CD14-positive monocyte (primary cell): ENCODE measurements around the gene FGA. TPM values are rescaled to one million over a fixed set of nuclear protein-coding genes. Genes with fewer than 3 reads are reported as not detected.

Experiments used
- DNase-seq, 3 donors: peaks; one replicate each; pipeline ENCODE4 v3.0.0-alpha.2; 2011 to 2022
- H2AFZ ChIP-seq: 2 replicates; pipeline ENCODE4 v1.6.0; 2012; ENCODE audit warnings: mild to moderate bottlenecking, low read depth, low read length, inconsistent platforms; ENCODE audit not compliant: insufficient read depth, poor library complexity, severe bottlenecking
- H3K27ac ChIP-seq, 2 donors: 1 replicate in 1 of 2; 2 replicates in 1 of 2; pipeline ENCODE4 v1.5.1; 2012 to 2013; ENCODE audit warnings: low read length in 2 of 2, control low read depth in 1 of 2, inconsistent platforms in 1 of 2, low read depth in 1 of 2, mild to moderate bottlenecking in 1 of 2
- H3K27me3 ChIP-seq, 2 donors: one replicate each; pipeline versions ENCODE4 v1.6.0 to v1.6.1; 2011 to 2013; ENCODE audit warnings: low read length in 2 of 2; ENCODE audit not compliant: control insufficient read depth in 2 of 2, insufficient read depth in 2 of 2
- H3K36me3 ChIP-seq, 2 donors: replicated peaks in 1 of 2; 1 replicate in 1 of 2; 2 replicates in 1 of 2; pipeline versions ENCODE4 v1.5.1 to v1.6.1; 2012 to 2013; ENCODE audit warnings: low read length in 2 of 2, control low read depth in 1 of 2, inconsistent platforms in 1 of 2, mild to moderate bottlenecking in 1 of 2; ENCODE audit not compliant: insufficient read depth in 2 of 2, control insufficient read depth in 1 of 2
- H3K4me1 ChIP-seq, 2 donors: 1 replicate in 1 of 2; 2 replicates in 1 of 2; pipeline versions ENCODE4 v1.5.1 to v1.6.1; 2012 to 2013; ENCODE audit warnings: low read length in 2 of 2, control low read depth in 1 of 2, inconsistent platforms in 1 of 2, mild to moderate bottlenecking in 1 of 2, moderate library complexity in 1 of 2; ENCODE audit not compliant: insufficient read depth in 2 of 2, control insufficient read depth in 1 of 2
- H3K4me2 ChIP-seq: replicated peaks from 2 replicates; pipeline ENCODE3; 2012; ENCODE audit warnings: low read length, moderate library complexity, mild to moderate bottlenecking; ENCODE audit not compliant: poor library complexity, severe bottlenecking; ENCODE audit errors: extremely low read depth
- H3K4me3 ChIP-seq, 3 experiments: fragments of 200-600 bp in 1 of 3; sonication (generic) in 1 of 3; replicated peaks in 1 of 3; 1 replicate in 2 of 3; 2 replicates in 1 of 3; pipeline ENCODE4 v1.5.1; 2011 to 2013; ENCODE audit warnings: low read length in 3 of 3, mild to moderate bottlenecking in 3 of 3, control low read depth in 2 of 3, low read depth in 2 of 3, inconsistent platforms in 1 of 3, moderate library complexity in 1 of 3
- H3K79me2 ChIP-seq: 2 replicates; pipeline ENCODE4 v1.6.0; 2012; ENCODE audit warnings: mild to moderate bottlenecking, control low read depth, inconsistent platforms, low read length, moderate library complexity; ENCODE audit not compliant: insufficient read depth
- H3K9ac ChIP-seq: 2 replicates; pipeline ENCODE4 v1.6.0; 2017; ENCODE audit warnings: low read length, mild to moderate bottlenecking; ENCODE audit not compliant: insufficient read depth, poor library complexity, severe bottlenecking
- H3K9me3 ChIP-seq, 2 donors: replicated peaks in 1 of 2; 1 replicate in 1 of 2; 2 replicates in 1 of 2; pipeline versions ENCODE4 v1.5.1 to v1.6.1; 2012 to 2013; ENCODE audit warnings: low read length in 2 of 2, control low read depth in 1 of 2; ENCODE audit not compliant: control insufficient read depth in 1 of 2, insufficient read depth in 1 of 2
- H4K20me1 ChIP-seq: 2 replicates; pipeline ENCODE4 v1.6.0; 2012; ENCODE audit warnings: mild to moderate bottlenecking, low read length, control low read depth, moderate library complexity; ENCODE audit not compliant: insufficient read depth
- H3K27ac Mint-ChIP-seq, 7 donors: one replicate each; pipeline ENCODE4 v1.8.0; 2020; ENCODE audit warnings: mild to moderate bottlenecking in 7 of 7, mixed read lengths in 7 of 7, moderate library complexity in 6 of 7, inconsistent platforms in 2 of 7
- H3K27me3 Mint-ChIP-seq, 3 donors: one replicate each; pipeline ENCODE4 v1.8.0; 2021 to 2022; ENCODE audit warnings: low read depth in 3 of 3, mild to moderate bottlenecking in 3 of 3, mixed read lengths in 3 of 3, moderate library complexity in 3 of 3, inconsistent platforms in 1 of 3
- H3K36me3 Mint-ChIP-seq, 2 donors: one replicate each; pipeline ENCODE4 v1.8.0; 2020; ENCODE audit warnings: mixed read lengths in 2 of 2, inconsistent platforms in 1 of 2, mild to moderate bottlenecking in 1 of 2
- H3K4me1 Mint-ChIP-seq: one replicate; pipeline ENCODE4 v1.8.0; 2020; ENCODE audit warnings: mild to moderate bottlenecking, mixed read lengths
- H3K4me3 Mint-ChIP-seq, 2 donors: one replicate each; pipeline ENCODE4 v1.8.0; 2020; ENCODE audit warnings: mild to moderate bottlenecking in 2 of 2, mixed read lengths in 2 of 2, moderate library complexity in 1 of 2
- H3K9me3 Mint-ChIP-seq, 7 donors: one replicate each; pipeline ENCODE4 v1.8.0; 2020 to 2022; ENCODE audit warnings: mixed read lengths in 7 of 7, mild to moderate bottlenecking in 6 of 7, moderate library complexity in 6 of 7, inconsistent platforms in 2 of 7
- CTCF ChIP-seq: fragments of 200-600 bp; IDR thresholded peaks from one replicate; pipeline ENCODE4 v1.8.0; 2022; ENCODE audit warnings: antibody characterized with exemption, mild to moderate bottlenecking
- WGBS: methylation state at CpG from one replicate; pipeline ENCODE4 v1.1.5; 2013; ENCODE audit warnings: missing lambda C conversion rate; ENCODE audit not compliant: insufficient coverage; 5-methylcytosine and 5-hydroxymethylcytosine counted together
- intact Hi-C, 2 donors: fragments of 100-400 bp; cut with micrococcal nuclease; formaldehyde crosslinking; loops; one replicate each; pipeline versions ENCODE4 v1.15.0 to v1.15.1; 2023
- polyA plus RNA-seq, 3 donors: library from polyadenylated mRNA; depleted of rRNA in 1 of 3; unstranded in 2 of 3; stranded (reverse) in 1 of 3; fragments of 300-500 nt in 2 of 3; fragments of >200 nt in 1 of 3; fragmentation: Illumina TruSeq in 2 of 3; gene quantifications; 1 replicate in 2 of 3; 2 replicates in 1 of 3; pipeline ENCODE4 v1.2.3, GENCODE V29; 2012 to 2021

FGA gene
- polyA plus RNA-seq, 3 donors, result not detected

DNA sequence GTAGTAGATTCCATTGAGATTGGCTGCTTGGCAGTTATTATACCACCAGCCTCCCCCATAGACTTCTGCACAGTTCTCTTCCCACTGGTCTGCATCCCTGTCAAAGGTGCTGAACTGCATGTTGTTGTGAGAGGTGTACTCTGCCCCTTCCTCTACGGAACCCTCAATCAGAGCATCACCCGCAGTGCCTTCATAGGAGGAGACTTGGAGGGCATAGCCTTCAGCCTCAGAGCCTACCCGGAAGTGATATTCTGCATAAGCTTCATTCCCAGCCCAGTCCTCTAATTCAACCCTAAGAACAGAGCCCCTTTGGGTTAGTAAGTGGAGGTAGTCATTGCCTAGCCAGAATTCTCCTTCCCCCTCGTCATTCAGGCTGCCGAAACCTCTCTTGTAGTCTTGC, 6.3 kb downstream of the FGA start:
- Mint-ChIP-seq H3K27ac (no peak overlapping the region), H3K27me3 (peaks cover 2 to 9% (median 4%) of the 10 kb centered on the region in 3 donors), H3K4me3 (no peak overlapping the region), H3K36me3 (no peaks in the 10 kb centered on the region), H3K9me3 (no peaks in the 10 kb centered on the region), H3K4me1 (no peaks in the 10 kb centered on the region)
- no peak for DNase-seq
- no peak overlapping the region for H3K4me2 ChIP-seq
- peaks cover 0 to 2% of the 10 kb centered on the region in 2 donors for H3K27me3 ChIP-seq
- WGBS, result 100% methylated on average over 2 of the region's 5 CpGs
- no peak overlapping the region for H3K4me3 ChIP-seq
- H3K4me1 ChIP-seq, result no peaks in the 10 kb centered on the region
- no peaks in the 10 kb centered on the region for H3K36me3 ChIP-seq
- no peak for TF ChIP-seq CTCF
- H3K79me2 ChIP-seq, result no peaks in the 10 kb centered on the region
- H2AFZ ChIP-seq, result no peak overlapping the region
- no peak overlapping the region for H3K9ac ChIP-seq
- no peak overlapping the region for H3K27ac ChIP-seq
- no peaks in the 10 kb centered on the region for H3K9me3 ChIP-seq
- no peaks in the 10 kb centered on the region for H4K20me1 ChIP-seq
- intact Hi-C loops, result no loop called here

DNA sequence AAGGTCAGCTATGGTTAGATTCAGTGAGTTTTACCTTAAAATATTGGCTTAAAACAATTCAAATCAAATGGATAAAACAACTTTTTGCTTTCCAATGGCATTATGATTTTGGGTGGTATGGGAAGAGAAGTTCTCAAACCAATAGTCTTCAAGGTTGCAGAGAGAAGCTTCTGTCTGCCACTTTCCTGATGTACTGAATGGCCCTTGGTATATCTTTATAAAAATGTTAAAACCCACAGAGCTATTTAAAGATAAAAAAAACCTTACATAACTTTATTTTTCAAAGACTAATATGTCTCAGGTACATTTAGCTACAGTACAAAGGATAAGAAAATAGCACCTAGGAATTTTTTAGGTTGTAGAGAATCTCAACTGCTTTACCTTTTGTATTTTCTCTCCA, 6.9 kb downstream of the FGA start:
- H3K4me3 ChIP-seq, result no peak overlapping the region
- H3K27me3 ChIP-seq, result no peaks in the 10 kb centered on the region
- no peak overlapping the region for H3K9ac ChIP-seq
- H3K9me3 ChIP-seq, result no peaks in the 10 kb centered on the region
- peaks cover 2 to 7% (median 4%) of the 10 kb centered on the region in 3 donors for H3K27me3 Mint-ChIP-seq
- H3K79me2 ChIP-seq, result no peaks in the 10 kb centered on the region
- H4K20me1 ChIP-seq, result no peaks in the 10 kb centered on the region
- no peak for DNase-seq
- no peak overlapping the region for H3K4me3 Mint-ChIP-seq
- no peaks in the 10 kb centered on the region for H3K36me3 Mint-ChIP-seq
- no peak overlapping the region for H3K27ac Mint-ChIP-seq
- no peaks in the 10 kb centered on the region for H3K4me1 Mint-ChIP-seq
- no peaks in the 10 kb centered on the region for H3K4me1 ChIP-seq
- no peak overlapping the region for H2AFZ ChIP-seq
- no peak overlapping the region for H3K27ac ChIP-seq
- H3K4me2 ChIP-seq, result no peak overlapping the region
- intact Hi-C loops, result no loop called here
- no peaks in the 10 kb centered on the region for H3K36me3 ChIP-seq
- no peaks in the 10 kb centered on the region for H3K9me3 Mint-ChIP-seq
- TF ChIP-seq CTCF, result no peak
